ENCODE measurements around the gene SPDYE16.
"Not testable (repeated sequence)": the region's sequence is repeated elsewhere in the genome, so short reads cannot be mapped to it uniquely, and the experiment has no call there.

DNA sequence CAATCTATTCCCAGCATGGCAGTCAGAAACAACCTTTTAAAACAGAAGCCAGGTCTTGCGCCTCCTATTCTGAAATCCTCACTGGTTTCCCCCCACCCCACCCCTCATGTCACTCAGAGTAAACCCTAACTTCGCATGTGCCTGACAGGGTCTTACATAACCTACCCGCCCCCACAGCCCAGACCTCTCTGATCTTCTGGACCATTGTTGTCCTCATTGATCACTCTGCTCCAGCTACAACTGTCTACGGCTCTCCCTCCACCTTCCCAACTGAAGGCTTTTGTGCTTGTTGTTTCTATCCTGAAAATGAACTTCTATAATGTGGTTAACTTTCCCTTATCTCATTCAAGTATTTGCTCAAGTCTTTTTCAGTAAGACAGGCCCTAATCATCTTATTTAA is 17.1 kb upstream of the SPDYE16 start:
- TF ChIP-seq CTCF (IDR thresholded peaks at IDR 0.05; ENCODE audit: insufficient read depth, low read length); SPI1 (IDR thresholded peaks at IDR 0.05; ENCODE audit: borderline replicate concordance, low read depth); POLR2AphosphoS5 (IDR thresholded peaks at IDR 0.05; ENCODE audit: low read depth): not testable (repeated sequence)
- TF ChIP-seq, protein P1, sequence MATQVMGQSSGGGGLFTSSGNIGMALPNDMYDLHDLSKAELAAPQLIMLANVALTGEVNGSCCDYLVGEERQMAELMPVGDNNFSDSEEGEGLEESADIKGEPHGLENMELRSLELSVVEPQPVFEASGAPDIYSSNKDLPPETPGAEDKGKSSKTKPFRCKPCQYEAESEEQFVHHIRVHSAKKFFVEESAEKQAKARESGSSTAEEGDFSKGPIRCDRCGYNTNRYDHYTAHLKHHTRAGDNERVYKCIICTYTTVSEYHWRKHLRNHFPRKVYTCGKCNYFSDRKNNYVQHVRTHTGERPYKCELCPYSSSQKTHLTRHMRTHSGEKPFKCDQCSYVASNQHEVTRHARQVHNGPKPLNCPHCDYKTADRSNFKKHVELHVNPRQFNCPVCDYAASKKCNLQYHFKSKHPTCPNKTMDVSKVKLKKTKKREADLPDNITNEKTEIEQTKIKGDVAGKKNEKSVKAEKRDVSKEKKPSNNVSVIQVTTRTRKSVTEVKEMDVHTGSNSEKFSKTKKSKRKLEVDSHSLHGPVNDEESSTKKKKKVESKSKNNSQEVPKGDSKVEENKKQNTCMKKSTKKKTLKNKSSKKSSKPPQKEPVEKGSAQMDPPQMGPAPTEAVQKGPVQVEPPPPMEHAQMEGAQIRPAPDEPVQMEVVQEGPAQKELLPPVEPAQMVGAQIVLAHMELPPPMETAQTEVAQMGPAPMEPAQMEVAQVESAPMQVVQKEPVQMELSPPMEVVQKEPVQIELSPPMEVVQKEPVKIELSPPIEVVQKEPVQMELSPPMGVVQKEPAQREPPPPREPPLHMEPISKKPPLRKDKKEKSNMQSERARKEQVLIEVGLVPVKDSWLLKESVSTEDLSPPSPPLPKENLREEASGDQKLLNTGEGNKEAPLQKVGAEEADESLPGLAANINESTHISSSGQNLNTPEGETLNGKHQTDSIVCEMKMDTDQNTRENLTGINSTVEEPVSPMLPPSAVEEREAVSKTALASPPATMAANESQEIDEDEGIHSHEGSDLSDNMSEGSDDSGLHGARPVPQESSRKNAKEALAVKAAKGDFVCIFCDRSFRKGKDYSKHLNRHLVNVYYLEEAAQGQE (IDR thresholded peaks at IDR 0.05; ENCODE audit: insufficient replicate concordance, low read depth), result not testable (repeated sequence)
